NOMO-1 treated with DMSO at 0.1 percent for 48 hours (cell line): ENCODE results near the gene AACS.
"Not testable (repeated sequence)": the region's sequence is repeated elsewhere in the genome, so short reads cannot be mapped to it uniquely, and the experiment has no call there.

Source experiments
- DNase-seq: peaks from one replicate; lab custom pipeline; 2025; ENCODE audit not compliant: unreplicated experiment; lab: John Stamatoyannopoulos, UW

Gene AACS

GRCh38 chr12:125121106-125121505, 55.9 kb downstream of the AACS start:
- no peak for DNase-seq

DNA sequence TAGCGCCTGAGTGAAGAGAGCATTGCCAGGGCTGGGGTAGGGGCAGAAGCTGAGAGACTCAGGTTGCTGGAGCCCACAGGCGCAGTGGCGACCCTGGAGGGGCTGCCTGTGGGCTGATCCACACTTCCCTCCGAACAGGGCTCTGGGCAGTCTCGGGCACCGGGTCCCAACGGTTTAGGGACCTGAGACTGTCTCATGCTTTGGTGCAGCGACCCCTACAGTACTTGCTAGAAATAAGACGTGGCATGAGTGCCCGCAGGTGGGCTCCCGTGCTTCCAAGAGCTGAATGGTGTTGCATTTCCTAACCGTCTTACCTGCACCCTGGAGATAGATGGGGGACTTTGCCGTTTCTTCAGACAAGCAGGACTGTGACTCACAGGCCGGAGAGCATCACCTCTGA, 57.4 kb downstream of the AACS start:
- DNase-seq, result no peak

GRCh38 chr12:125124320-125124966, 59.2 kb downstream of the AACS start:
- DNase-seq, result no peak

DNA sequence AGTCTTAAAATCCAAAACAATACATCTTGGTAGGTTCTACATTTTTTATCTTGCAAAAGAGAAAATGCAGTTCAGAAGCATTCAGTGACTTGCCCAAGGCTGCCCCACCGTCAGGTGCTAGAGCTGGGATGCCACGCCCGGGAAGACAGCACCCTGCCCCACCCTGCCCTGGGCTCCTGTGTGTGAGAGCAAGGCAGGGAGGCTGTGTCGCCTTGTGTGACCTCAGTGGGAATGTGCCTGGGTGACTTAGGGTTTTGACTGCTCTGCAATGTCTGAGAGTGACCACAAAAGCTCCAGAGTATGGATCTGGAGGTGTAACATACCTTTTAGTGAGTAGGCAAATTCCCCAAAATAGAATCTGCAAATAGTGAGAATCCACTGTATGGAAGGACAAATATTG, 60.0 kb downstream of the AACS start:
- no peak for DNase-seq

DNA sequence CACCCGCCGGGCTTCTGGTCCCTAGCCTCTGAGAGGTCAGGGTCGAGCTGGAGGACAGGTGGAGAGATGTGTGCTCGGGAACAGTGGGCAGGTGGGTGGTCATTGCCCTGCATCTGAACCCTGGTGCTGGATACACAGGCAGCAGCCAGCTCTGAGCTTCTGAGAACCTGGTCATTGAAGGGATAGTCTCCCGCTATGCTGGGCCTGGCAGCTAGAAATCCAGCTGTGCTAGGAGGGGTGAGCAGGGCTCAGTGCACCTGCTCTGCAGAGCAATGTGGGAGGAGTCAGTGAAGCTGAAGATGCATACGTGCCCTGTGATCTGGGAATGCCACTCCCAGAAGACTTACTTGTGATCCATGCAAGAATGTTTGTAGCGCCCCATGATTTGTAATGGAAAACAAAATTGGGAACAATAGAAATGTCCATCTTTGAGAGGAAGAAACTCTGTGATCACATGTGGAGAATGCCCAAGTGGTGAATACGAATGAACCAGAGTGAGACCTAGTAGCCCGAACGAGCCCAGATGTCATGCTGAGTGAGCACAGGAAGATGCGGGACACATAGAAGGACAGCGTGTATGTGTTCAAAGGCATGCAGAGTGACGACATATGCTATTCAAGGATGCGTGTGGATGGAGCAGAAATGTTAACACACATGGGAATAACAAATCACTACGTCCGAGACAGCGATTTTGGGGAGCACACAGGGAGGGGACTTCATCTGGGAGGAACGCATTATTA, 63.4 kb downstream of the AACS start:
- no peak for DNase-seq

- DNase-seq, result no peak
These were observed 63.9 kb downstream of the AACS start for GRCh38 chr12:125129179-125129571.

DNA sequence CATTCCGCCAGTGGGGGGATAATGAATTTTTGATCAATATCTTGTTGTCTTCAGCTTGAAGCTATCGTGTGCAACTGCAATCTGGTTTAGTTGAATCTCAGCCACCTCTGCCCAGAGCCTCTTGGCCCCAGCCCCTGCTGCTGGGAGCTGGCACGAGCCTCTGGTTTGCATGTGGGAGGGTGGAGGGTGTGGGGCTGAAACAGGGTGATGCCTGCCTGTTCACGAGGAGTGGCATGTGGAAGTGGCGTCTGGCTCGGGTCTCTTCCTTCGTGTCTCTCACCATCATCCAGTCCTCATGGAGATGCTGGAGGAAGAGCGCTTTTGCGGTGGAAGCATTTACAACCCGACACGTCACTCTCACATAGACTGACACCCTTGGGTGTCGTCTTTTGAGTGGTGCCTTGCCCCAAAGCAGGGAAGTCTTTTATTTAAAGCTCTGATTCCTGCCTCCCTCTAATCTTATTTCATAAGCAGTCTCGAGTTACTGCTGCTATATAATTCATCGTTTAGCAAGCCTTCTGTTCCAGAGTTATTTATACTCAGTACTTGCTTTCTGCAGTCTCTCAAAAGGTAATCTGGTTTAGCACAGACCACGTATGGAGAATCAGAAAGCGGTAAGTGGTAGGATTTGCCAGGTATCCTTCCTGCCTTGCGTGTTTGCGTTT, 64.5 kb downstream of the AACS start:
- no peak for DNase-seq

- no peak for DNase-seq
These were observed 66.7 kb downstream of the AACS start for GRCh38 chr12:125131958-125132357.

GRCh38 chr12:125132698-125133400, 67.6 kb downstream of the AACS start:
- no peak for DNase-seq

DNA sequence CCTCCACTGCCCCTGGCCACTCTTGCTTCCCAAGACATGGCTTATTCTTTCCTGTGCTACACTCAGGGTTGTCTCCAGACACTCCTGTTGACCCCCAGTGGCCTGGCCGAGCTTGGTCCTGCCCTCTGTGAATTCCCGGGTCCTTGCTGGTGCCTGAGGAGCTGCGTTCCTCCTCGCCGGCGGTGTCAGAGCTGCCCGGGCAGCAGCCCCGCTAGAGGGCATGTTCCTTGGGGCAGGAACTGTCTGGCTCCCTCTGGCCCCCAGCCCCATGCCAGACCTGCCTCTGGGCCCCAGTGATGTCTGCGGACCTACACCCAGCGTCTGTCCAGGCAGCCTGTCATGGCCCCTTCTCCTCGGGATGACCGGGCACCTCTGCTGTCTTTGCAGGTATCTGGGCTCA, 68.4 kb downstream of the AACS start:
- DNase-seq, result no peak

- DNase-seq, result no peak
These were observed 69.3 kb downstream of the AACS start for GRCh38 chr12:125134576-125134975.

GRCh38 chr12:125135906-125136305, 70.7 kb downstream of the AACS start:
- no peak for DNase-seq

- DNase-seq, result no peak
These were observed 71.5 kb downstream of the AACS start for GRCh38 chr12:125136702-125137101.

- DNase-seq, result no peak
These were observed 72.6 kb downstream of the AACS start for GRCh38 chr12:125137766-125138344.

GRCh38 chr12:125140279-125141209, 75.3 kb downstream of the AACS start:
- no peak for DNase-seq

DNA sequence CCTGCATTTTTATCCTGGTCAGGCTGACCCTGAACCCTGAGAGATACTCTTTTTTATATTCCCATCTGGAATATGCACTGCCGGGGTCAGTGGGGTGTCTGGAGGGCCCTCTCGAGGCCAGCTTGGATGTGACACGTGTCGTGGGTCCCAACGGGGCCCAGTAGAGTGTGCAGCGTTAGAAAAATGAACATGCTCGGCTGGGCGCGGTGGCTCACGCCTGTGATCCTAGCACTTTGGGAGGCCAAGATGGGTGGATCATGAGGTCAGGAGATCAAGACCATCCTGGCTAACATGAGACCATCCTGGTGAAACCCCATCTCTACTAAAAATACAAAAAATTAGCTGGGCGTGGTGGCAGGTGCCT, 76.0 kb downstream of the AACS start:
- not testable (repeated sequence) for DNase-seq

DNA sequence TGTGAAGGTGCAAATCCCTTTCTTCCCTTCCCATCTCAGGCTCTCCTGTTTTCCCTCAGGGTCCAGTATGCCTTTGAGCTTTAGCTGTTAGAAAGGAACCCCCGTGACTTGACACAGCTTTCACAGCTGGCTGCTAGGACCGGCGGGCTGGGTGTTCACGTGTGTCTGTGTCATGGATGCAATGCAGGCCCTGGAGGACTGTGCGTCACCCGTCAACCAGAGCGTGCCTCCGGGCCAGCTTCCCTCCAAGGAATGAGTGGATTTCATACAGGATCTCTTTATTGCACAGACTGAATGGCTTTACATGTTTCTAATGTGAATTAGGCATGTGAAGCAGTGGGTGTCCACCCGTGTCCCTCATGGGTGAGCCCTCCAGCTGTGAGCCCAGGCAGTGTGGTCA, 77.4 kb downstream of the AACS start:
- no peak for DNase-seq

- no peak for DNase-seq
These were observed 78.3 kb downstream of the AACS start for GRCh38 chr12:125143491-125143890.

DNA sequence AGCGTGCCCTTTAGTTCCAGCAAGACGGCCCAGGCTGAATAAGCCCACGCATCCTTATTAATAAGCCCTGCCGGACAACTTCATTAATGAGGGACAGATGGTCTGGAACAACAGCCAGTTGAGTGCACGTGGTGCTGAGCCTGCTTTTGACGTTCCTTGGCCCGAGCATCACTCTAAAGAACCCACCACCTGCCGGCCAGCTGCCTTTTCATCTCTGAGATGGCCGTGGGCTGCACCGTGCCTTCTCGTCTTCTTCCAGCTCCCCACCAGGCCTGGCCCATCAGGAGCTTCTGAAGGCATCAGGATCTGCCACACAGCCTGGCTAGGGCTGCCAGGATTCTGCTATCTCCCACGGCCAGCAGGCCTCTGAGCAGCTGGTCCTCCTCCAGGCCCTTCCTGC, 80.0 kb downstream of the AACS start:
- DNase-seq, result no peak

DNA sequence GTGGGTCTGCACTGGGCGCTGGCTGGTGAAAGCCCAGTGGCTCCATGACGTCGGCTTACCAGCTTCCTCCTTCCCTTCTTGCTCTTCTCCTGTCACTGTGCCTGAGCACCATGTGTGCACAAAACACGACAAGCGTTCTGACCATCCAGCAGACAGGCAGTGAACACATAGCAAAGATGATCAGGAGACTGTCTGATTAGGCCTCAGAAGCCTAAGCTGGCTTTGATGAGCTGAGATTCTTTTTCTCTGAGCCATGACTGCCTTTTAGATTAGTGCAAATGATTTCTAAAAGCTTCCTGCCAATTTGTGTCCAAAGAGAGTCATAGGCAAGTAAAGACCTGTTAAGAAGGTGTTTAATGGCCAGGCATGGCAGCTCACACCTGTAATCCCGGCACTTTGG, 83.1 kb downstream of the AACS start:
- no peak for DNase-seq
